Lower leg skin (tissue), 3 donors: ENCODE measurements around the gene TMEM82.

ENCODE experiments used
- POLR2A ChIP-seq, 2 donors: fragments of 450-650 bp; IDR thresholded peaks; one replicate each; pipeline ENCODE4 v1.6.1; 2016 to 2017; ENCODE audit warnings: antibody characterized with exemption in 2 of 2, mild to moderate bottlenecking in 1 of 2, moderate library complexity in 1 of 2
- TF ChIP-seq, protein P1 (sequence below), 3 donors: fragments of 450-650 bp; IDR thresholded peaks; one replicate each; pipeline ENCODE4 v1.5.1; 2016; ENCODE audit warnings: antibody characterized with exemption in 3 of 3, mild to moderate bottlenecking in 3 of 3, moderate library complexity in 2 of 3

DNA sequence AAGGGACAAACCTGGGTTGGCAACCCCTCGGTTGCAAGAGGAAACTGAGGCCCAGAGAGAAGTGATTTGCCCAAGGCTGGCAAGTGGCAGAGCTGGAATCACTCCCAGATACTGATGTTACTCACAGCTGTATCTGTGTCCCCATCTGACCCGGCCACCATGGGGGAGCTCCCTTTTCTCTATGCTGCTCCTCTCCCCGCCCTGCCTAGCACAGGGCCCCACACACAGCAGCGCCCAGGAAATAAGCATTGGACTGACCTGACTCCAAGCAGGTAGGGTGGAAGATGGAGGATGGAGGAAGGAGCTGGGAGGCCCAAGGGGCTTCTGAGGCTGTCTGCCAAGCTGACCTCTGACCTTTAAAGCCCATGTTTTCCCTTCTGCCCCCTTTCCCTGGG is 13.3 kb downstream of the TMEM82 start:
- TF ChIP-seq, protein P1, sequence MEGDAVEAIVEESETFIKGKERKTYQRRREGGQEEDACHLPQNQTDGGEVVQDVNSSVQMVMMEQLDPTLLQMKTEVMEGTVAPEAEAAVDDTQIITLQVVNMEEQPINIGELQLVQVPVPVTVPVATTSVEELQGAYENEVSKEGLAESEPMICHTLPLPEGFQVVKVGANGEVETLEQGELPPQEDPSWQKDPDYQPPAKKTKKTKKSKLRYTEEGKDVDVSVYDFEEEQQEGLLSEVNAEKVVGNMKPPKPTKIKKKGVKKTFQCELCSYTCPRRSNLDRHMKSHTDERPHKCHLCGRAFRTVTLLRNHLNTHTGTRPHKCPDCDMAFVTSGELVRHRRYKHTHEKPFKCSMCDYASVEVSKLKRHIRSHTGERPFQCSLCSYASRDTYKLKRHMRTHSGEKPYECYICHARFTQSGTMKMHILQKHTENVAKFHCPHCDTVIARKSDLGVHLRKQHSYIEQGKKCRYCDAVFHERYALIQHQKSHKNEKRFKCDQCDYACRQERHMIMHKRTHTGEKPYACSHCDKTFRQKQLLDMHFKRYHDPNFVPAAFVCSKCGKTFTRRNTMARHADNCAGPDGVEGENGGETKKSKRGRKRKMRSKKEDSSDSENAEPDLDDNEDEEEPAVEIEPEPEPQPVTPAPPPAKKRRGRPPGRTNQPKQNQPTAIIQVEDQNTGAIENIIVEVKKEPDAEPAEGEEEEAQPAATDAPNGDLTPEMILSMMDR (IDR thresholded peaks at IDR 0.05) = no peak
- no peak for TF ChIP-seq POLR2A (IDR thresholded peaks at IDR 0.05)
